ACHN (cell line): ENCODE results near the gene LSP1.

Experiments used
- DNase-seq: peaks from one replicate; pipeline ENCODE4 v3.0.0-alpha.2; 2015
- in situ Hi-C: cut with HindIII; loops from 2 replicates; pipeline ENCODE4 v1.10.0; 2017; ENCODE audit warnings: low sequenced_read_pairs, low pct_ligation_motif_present, low pct_unique_long_range_greater_than_20kb

LSP1 gene

GRCh38 chr11:1858154-1858553 is 5.3 kb downstream of the LSP1 start:
- DNase-seq: no peak
- in situ Hi-C loops: no loop called here

- in situ Hi-C loops: no loop called here
- no peak for DNase-seq
Measured at GRCh38 chr11:1858576-1858975, 5.7 kb downstream of the LSP1 start.

GRCh38 chr11:1859004-1859403 is 6.1 kb downstream of the LSP1 start:
- in situ Hi-C loops: no loop called here

GRCh38 chr11:1860108-1860507 is 7.2 kb downstream of the LSP1 start:
- DNase-seq: no peak
- in situ Hi-C loops: no loop called here

More at GRCh38 chr11:1859004-1859403, 6.1 kb downstream of the LSP1 start:
- no peak for DNase-seq

- in situ Hi-C loops: no loop called here
- no peak for DNase-seq
Measured at GRCh38 chr11:1861435-1862411, 8.8 kb downstream of the LSP1 start.

GRCh38 chr11:1862588-1863351 is 9.9 kb downstream of the LSP1 start:
- peak; percentile 25 for DNase-seq
- in situ Hi-C loops: no loop called here

GRCh38 chr11:1863352-1864216 is 10.7 kb downstream of the LSP1 start:
- in situ Hi-C loops: no loop called here
- DNase-seq: peak; percentile 68

GRCh38 chr11:1864231-1864630 is 11.3 kb downstream of the LSP1 start:
- DNase-seq: no peak
- in situ Hi-C loops: no loop called here

GRCh38 chr11:1864831-1865665 is 12.2 kb downstream of the LSP1 start:
- DNase-seq: no peak
- in situ Hi-C loops: no loop called here

- in situ Hi-C loops: no loop called here
- no peak for DNase-seq
Measured at GRCh38 chr11:1866226-1866625, 13.3 kb downstream of the LSP1 start.

- no peak for DNase-seq
- in situ Hi-C loops: no loop called here
Measured at GRCh38 chr11:1866776-1867175, 13.9 kb downstream of the LSP1 start.

- in situ Hi-C loops: no loop called here
- no peak for DNase-seq
Measured at GRCh38 chr11:1867381-1867780, 14.5 kb downstream of the LSP1 start.

- no peak for DNase-seq
- in situ Hi-C loops: no loop called here
Measured at GRCh38 chr11:1868056-1868635, 15.3 kb downstream of the LSP1 start.

GRCh38 chr11:1868636-1869291 is 15.9 kb downstream of the LSP1 start:
- no peak for DNase-seq
- in situ Hi-C loops: no loop called here

GRCh38 chr11:1869427-1870325 is 16.8 kb downstream of the LSP1 start:
- no peak for DNase-seq

GRCh38 chr11:1870326-1870696 is 17.4 kb downstream of the LSP1 start:
- in situ Hi-C loops: no loop called here
- no peak for DNase-seq

More at GRCh38 chr11:1869427-1870325, 16.8 kb downstream of the LSP1 start:
- in situ Hi-C loops: no loop called here
